ENCODE measurements around the gene ZFYVE28. TPM values are rescaled to one million over a fixed set of nuclear protein-coding genes. Genes with fewer than 3 reads are reported as not detected.

Gene ZFYVE28
- total RNA-seq, 1 donor from 2014 or later: 23.2 TPM

GRCh38 chr4:2347190-2347589 is 71.3 kb downstream of the ZFYVE28 start:
- intact Hi-C loops (cut with DNase I): no loop called here
- DNase-seq (ENCODE audit: low spot score) (no peak), ATAC-seq (no peak)

GRCh38 chr4:2343476-2343875 is 75.0 kb downstream of the ZFYVE28 start:
- ATAC-seq (no peak), DNase-seq (ENCODE audit: low spot score) (no peak)
- intact Hi-C loops (cut with DNase I): no loop called here

- no peak for ATAC-seq
- intact Hi-C loops (cut with DNase I): no loop called here
- DNase-seq (ENCODE audit: low spot score): no peak
These were observed 76.4 kb downstream of the ZFYVE28 start for GRCh38 chr4:2341911-2342652.

GRCh38 chr4:2341261-2341841 is 77.1 kb downstream of the ZFYVE28 start:
- DNase-seq (ENCODE audit: low spot score) (peak; percentile 59), ATAC-seq (no peak)
- intact Hi-C loops (cut with DNase I): no loop called here

GRCh38 chr4:2340272-2341061 is 78.0 kb downstream of the ZFYVE28 start:
- ATAC-seq: no peak
- intact Hi-C loops (cut with DNase I): no loop called here
- DNase-seq (ENCODE audit: low spot score): no peak

GRCh38 chr4:2339458-2340271 is 78.8 kb downstream of the ZFYVE28 start:
- ATAC-seq (no peak), DNase-seq (ENCODE audit: low spot score) (no peak)
- intact Hi-C loops (cut with DNase I): no loop called here

- no peak for DNase-seq (ENCODE audit: low spot score)
- intact Hi-C loops (cut with DNase I): no loop called here
- no peak for ATAC-seq
These were observed 79.5 kb downstream of the ZFYVE28 start for GRCh38 chr4:2338754-2339457.

GRCh38 chr4:2337896-2338295 is 80.5 kb downstream of the ZFYVE28 start:
- no peak for DNase-seq (ENCODE audit: low spot score)
- intact Hi-C loops (cut with DNase I): no loop called here
- no peak for ATAC-seq

- ATAC-seq: no peak
- intact Hi-C loops (cut with DNase I): no loop called here
- no peak for DNase-seq (ENCODE audit: low spot score)
These were observed 81.2 kb downstream of the ZFYVE28 start for GRCh38 chr4:2337131-2337723.

- intact Hi-C loops (cut with DNase I): no loop called here
- ATAC-seq (no peak), DNase-seq (ENCODE audit: low spot score) (no peak)
These were observed 81.8 kb downstream of the ZFYVE28 start for GRCh38 chr4:2336659-2337058.

GRCh38 chr4:2335729-2336101 is 82.7 kb downstream of the ZFYVE28 start:
- no peak for DNase-seq (ENCODE audit: low spot score)
- intact Hi-C loops (cut with DNase I): no loop called here
- ATAC-seq: no peak

- intact Hi-C loops (cut with DNase I): no loop called here
- DNase-seq (ENCODE audit: low spot score): no peak
- no peak for ATAC-seq
These were observed 83.4 kb downstream of the ZFYVE28 start for GRCh38 chr4:2334826-2335728.

- intact Hi-C loops (cut with DNase I): no loop called here
- DNase-seq (ENCODE audit: low spot score) (no peak), ATAC-seq (no peak)
These were observed 84.4 kb downstream of the ZFYVE28 start for GRCh38 chr4:2333916-2334644.

- intact Hi-C loops (cut with DNase I): no loop called here
- DNase-seq (ENCODE audit: low spot score): no peak
- no peak for ATAC-seq
These were observed 85.0 kb downstream of the ZFYVE28 start for GRCh38 chr4:2333356-2333841.

GRCh38 chr4:2332976-2333319 is 85.5 kb downstream of the ZFYVE28 start:
- ATAC-seq (no peak), DNase-seq (ENCODE audit: low spot score) (no peak)
- intact Hi-C loops (cut with DNase I): no loop called here

- no peak for DNase-seq (ENCODE audit: low spot score)
- intact Hi-C loops (cut with DNase I): no loop called here
- ATAC-seq: no peak
These were observed 86.1 kb downstream of the ZFYVE28 start for GRCh38 chr4:2332201-2332975.
